ENCODE data around the gene MASTL. TPM values are rescaled to one million over a fixed set of nuclear protein-coding genes. Genes with fewer than 3 reads are reported as not detected.

The MASTL gene
- 16.3 to 21.1 TPM (median 19.7 TPM) in 5 replicates for total RNA-seq (2022; extraction: Qiagen RNA extraction; ENCODE audit: low read depth)

DNA sequence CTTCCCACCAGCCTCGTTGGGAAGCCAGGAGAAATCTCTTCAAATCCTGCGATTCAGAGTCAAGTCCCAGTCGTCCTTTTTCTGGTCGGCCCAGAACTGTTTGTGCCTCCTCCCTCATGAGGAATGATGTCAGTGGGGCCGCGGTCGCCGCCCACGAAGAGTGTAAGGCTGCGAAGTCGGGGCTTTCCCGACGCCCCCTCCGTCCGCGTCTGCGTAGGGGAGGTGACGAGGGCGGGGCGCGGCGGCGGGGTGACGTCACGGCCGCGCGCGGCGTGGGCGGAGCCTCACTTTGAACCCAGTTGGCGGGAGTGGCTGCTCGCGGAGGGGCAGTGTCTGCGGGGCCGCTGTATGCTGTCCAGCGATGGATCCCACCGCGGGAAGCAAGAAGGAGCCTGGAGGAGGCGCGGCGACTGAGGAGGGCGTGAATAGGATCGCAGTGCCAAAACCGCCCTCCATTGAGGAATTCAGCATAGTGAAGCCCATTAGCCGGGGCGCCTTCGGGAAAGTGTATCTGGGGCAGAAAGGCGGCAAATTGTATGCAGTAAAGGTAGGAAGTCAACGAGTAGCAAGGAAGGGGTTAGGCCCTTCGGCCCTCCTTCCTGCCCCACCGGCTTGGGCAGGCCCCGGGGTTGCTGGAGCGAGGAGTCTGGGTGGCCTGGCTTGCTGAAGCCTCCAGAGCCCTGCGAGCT is at the start of gene MASTL:
TSS of gene MASTL (plus strand) at position 287 of the 689 bp plus-strand sequence. CDS start at position 362, 75 bp downstream.

Other genes with a start within 250 kb of the MASTL start
- gene ANKRD26, start 54.9 kb upstream of the MASTL start, total RNA-seq (2022; extraction: Qiagen RNA extraction; ENCODE audit: low read depth), result 2.0 to 3.3 TPM (median 2.6 TPM) in 5 replicates
- 84.8 to 106 TPM (median 98.8 TPM) in 5 replicates for gene YME1L1, start 968 bp upstream of the MASTL start, total RNA-seq (2022; extraction: Qiagen RNA extraction; ENCODE audit: low read depth)
- gene ACBD5, start 85.4 kb downstream of the MASTL start, total RNA-seq (2022; extraction: Qiagen RNA extraction; ENCODE audit: low read depth), result 20.8 to 27.5 TPM (median 25.9 TPM) in 5 replicates

All from A549 treated with GW870086 at 1 μM for 4 hours (cell line).